ENCODE data around the gene IFT20.
"Not testable (repeated sequence)": the region's sequence is repeated elsewhere in the genome, so short reads cannot be mapped to it uniquely, and the experiment has no call there.

IFT20 gene

GRCh38 chr17:28306954-28307401, 28.3 kb downstream of the IFT20 start:
- no peak for DNase-seq

GRCh38 chr17:28298449-28298848, 36.8 kb downstream of the IFT20 start:
- no peak for DNase-seq

- no peak for DNase-seq
These were observed 39.3 kb downstream of the IFT20 start for GRCh38 chr17:28295677-28296578.

GRCh38 chr17:28293994-28294393, 41.3 kb downstream of the IFT20 start:
- no peak for DNase-seq

GRCh38 chr17:28292878-28293277, 42.4 kb downstream of the IFT20 start:
- not testable (repeated sequence) for DNase-seq

- DNase-seq: no peak
These were observed 43.4 kb downstream of the IFT20 start for GRCh38 chr17:28291780-28292330.

GRCh38 chr17:28290703-28291102, 44.6 kb downstream of the IFT20 start:
- DNase-seq: no peak

GRCh38 chr17:28285965-28286364, 49.3 kb downstream of the IFT20 start:
- no peak for DNase-seq

GRCh38 chr17:28282596-28282995, 52.7 kb downstream of the IFT20 start:
- no peak for DNase-seq

GRCh38 chr17:28280826-28281225, 54.4 kb downstream of the IFT20 start:
- DNase-seq: no peak

- DNase-seq: no peak
These were observed 55.9 kb downstream of the IFT20 start for GRCh38 chr17:28279411-28279810.
